ENCODE data around the gene P2RX6. TPM values are rescaled to one million over a fixed set of nuclear protein-coding genes. Genes with fewer than 3 reads are reported as not detected.
A peak's percentile ranks its signal among the peaks of the same experiment; 100 is the strongest.

P2RX6 gene
- total RNA-seq, 2 experiments from 2014 or later: 0.22 to 0.25 TPM

GRCh38 chr22:20997536-20998257, 17.3 kb upstream of the P2RX6 start:
- DNase-seq (no peak), ATAC-seq (no peak)
- ChIA-PET CTCF (no interaction called here), POLR2A (interaction anchor here (1.0 to 5.0 kb wide), 2 partner anchors 12 to 16 kb away, joined by 3 to 20 read pairs; no protein-coding TSS in a partner anchor)
- peaks cover 7% of the 10 kb centered on the region for H3K4me1 Mint-ChIP-seq (ENCODE audit: low read depth)
- intact Hi-C loops (cut with micrococcal nuclease): no loop called here
- no peaks in the 10 kb centered on the region for H3K27me3 Mint-ChIP-seq
- H3K4me3 Mint-ChIP-seq: no peak overlapping the region
- no peak for TF ChIP-seq CTCF (IDR thresholded peaks at IDR 0.05)
- no peaks in the 10 kb centered on the region for H3K9me3 Mint-ChIP-seq
- peaks cover 3% of the 10 kb centered on the region for H3K36me3 Mint-ChIP-seq (ENCODE audit: low read depth)
- H3K27ac Mint-ChIP-seq: peak overlapping the region; percentile 31

- POLR2A ChIA-PET: interaction anchor here (1.0 to 5.5 kb wide), 5 partner anchors 8 to 42 kb away, joined by 3 to 51 read pairs (median 20); partner anchors contain the start of gene LZTR1
- intact Hi-C loops (cut with micrococcal nuclease): no loop called here
- Mint-ChIP-seq H3K36me3 (ENCODE audit: low read depth) (peaks cover 3% of the 10 kb centered on the region), H3K4me3 (no peak overlapping the region), H3K9me3 (no peaks in the 10 kb centered on the region), H3K4me1 (ENCODE audit: low read depth) (peaks cover 9% of the 10 kb centered on the region), H3K27me3 (no peaks in the 10 kb centered on the region), H3K27ac (peak overlapping the region; percentile 38)
- no peak for TF ChIP-seq CTCF (IDR thresholded peaks at IDR 0.05)
- CTCF ChIA-PET: interaction anchor here (0.8 to 1.5 kb wide), 2 partner anchors 37 to 57 kb away, joined by 3 to 9 read pairs; no protein-coding TSS in a partner anchor
- DNase-seq (no peak), ATAC-seq (no peak)
These were observed 16.3 kb upstream of the P2RX6 start for GRCh38 chr22:20998411-20999336.

- Mint-ChIP-seq H3K9me3 (no peaks in the 10 kb centered on the region), H3K27ac (peak overlapping the region; percentile 96), H3K4me3 (peak overlapping the region; percentile 92), H3K27me3 (no peaks in the 10 kb centered on the region), H3K36me3 (ENCODE audit: low read depth) (peaks cover 3% of the 10 kb centered on the region), H3K4me1 (ENCODE audit: low read depth) (peaks cover 15% of the 10 kb centered on the region)
- ChIA-PET CTCF (interaction anchor here (0.8 to 1.5 kb wide), 2 partner anchors 38 to 56 kb away, joined by 3 to 9 read pairs; no protein-coding TSS in a partner anchor), POLR2A (interaction anchor here (1.1 to 5.5 kb wide), 6 partner anchors 9 to 79 kb away, joined by 3 to 51 read pairs (median 12); partner anchors contain the start of genes LZTR1 and P2RX6)
- ATAC-seq: no peak
- no peak for DNase-seq
- TF ChIP-seq CTCF (IDR thresholded peaks at IDR 0.05): no peak
- intact Hi-C loops (cut with micrococcal nuclease): no loop called here
These were observed 15.4 kb upstream of the P2RX6 start for GRCh38 chr22:20999350-21000206.

DNA sequence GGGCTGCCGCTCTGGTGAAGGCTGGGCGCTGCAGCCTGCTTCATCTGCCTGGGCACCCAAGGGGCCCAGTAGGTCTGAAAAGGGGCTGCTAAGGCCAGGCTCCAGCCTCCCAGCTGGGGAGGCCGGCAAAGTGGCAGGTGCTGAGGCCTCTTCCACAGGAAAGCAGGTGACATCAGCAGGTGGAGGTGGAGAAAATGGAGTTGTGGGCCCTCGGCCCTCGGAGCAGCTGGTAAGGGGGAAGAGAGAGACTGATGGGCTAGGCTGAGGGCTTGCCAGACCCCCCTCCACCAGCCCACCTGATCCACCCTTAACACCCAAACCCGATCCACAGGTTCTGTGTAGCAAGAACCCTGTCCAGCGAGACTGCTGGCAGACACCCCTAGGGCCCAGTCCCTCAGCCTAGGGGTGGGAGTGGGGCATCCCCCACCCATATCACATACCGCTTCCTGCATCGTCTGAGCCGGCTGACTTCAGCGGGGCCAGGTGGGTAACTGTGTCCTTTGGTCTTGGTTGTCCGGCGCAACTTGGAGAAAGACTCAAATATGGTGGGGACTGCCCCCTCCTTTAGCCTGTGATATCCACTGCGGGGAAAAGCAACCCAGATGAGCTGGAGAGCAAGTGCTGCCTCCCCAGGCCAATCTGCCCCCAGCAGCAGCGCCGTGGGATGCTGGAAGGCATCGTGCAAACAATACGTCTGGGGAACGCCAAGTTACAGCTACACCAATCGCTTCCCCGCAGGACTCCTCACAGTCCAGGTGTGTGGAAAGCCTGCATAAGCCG, 14.6 kb upstream of the P2RX6 start:
- no peaks in the 10 kb centered on the region for H3K9me3 Mint-ChIP-seq
- DNase-seq (peak; percentile 22), ATAC-seq (no peak)
- peaks cover 3% of the 10 kb centered on the region for H3K36me3 Mint-ChIP-seq (ENCODE audit: low read depth)
- no peaks in the 10 kb centered on the region for H3K27me3 Mint-ChIP-seq
- peaks cover 15% of the 10 kb centered on the region for H3K4me1 Mint-ChIP-seq (ENCODE audit: low read depth)
- peak overlapping the region; percentile 92 for H3K4me3 Mint-ChIP-seq
- ChIA-PET POLR2A (interaction anchor here (1.1 to 5.5 kb wide), 5 partner anchors 10 to 80 kb away, joined by 3 to 51 read pairs (median 20); partner anchors contain the start of genes LZTR1 and P2RX6), CTCF (interaction anchor here (0.7 to 1.5 kb wide), 2 partner anchors 20 to 39 kb away, joined by 3 to 9 read pairs; no protein-coding TSS in a partner anchor)
- TF ChIP-seq CTCF (IDR thresholded peaks at IDR 0.05): no peak
- intact Hi-C loops (cut with micrococcal nuclease): no loop called here
- H3K27ac Mint-ChIP-seq: peak overlapping the region; percentile 96

All from activated CD8-positive, alpha-beta T cell treated with anti-CD3 and anti-CD28 coated beads for 36 hours (primary cell).